HepG2 (cell line): Measurements from ENCODE around the gene SERP1. TPM values are rescaled to one million over a fixed set of nuclear protein-coding genes. Genes with fewer than 3 reads are reported as not detected.

Experiments
- ATAC-seq: fragments of 200-7000 bp; cut with Tn5 transposase; 3 replicates; pipeline ENCODE4 v1.9.1; 2020; ENCODE audit warnings: mild to moderate bottlenecking, moderate library complexity
- BruUV-seq: library from RNA; stranded (reverse); fragments of 400-500 nt; replicated peaks from 2 replicates; lab custom pipeline; 2021; lab: Mats Ljungman, UMichigan
- CTCF ChIA-PET: fragments of 300-600 bp; formaldehyde crosslinking; extraction: SDS; loops from one replicate; lab custom pipeline; 2021; ENCODE audit warnings: low total read pairs, inconsistent platforms, low intra/inter-chr PET ratio; lab: Yijun Ruan, JAX
- POLR2A ChIA-PET: fragments of 350-600 bp; sonication (Branson Sonifier 250); formaldehyde crosslinking; loops from one replicate; lab custom pipeline; 2020; ENCODE audit warnings: antibody characterized with exemption, inconsistent platforms; lab: Yijun Ruan, JAX
- DNase-seq: peaks from one replicate; pipeline ENCODE4 v3.0.0-alpha.2; 2015; ENCODE audit warnings: low spot score
- FAIRE-seq: peaks from 3 replicates; lab custom pipeline; 2011; peaks lifted over from hg19 to GRCh38; lab: Jason Lieb, UNC
- H2AFZ ChIP-seq: one replicate; pipeline ENCODE4 v1.6.1; 2011; ENCODE audit warnings: low read length, inconsistent platforms
- H3K27ac ChIP-seq: fragments of 300-600 bp; 3 replicates; pipeline ENCODE4 v1.8.0; 2011; ENCODE audit warnings: mixed run types, mild to moderate bottlenecking, mixed read lengths, low read length, inconsistent platforms; ENCODE audit not compliant: insufficient read depth; ENCODE audit errors: extremely low read length
- H3K27me3 ChIP-seq, 2 experiments: fragments of 200-600 bp in 1 of 2; 2 replicates in 1 of 2; 3 replicates in 1 of 2; pipeline versions ENCODE4 v1.6.0 to v1.8.0; 2011; ENCODE audit warnings: low read length in 2 of 2, mild to moderate bottlenecking in 2 of 2, moderate library complexity in 2 of 2, inconsistent platforms in 1 of 2; ENCODE audit not compliant: insufficient read depth in 2 of 2, control insufficient read depth in 1 of 2
- H3K36me3 ChIP-seq, 2 experiments: fragments of 200-600 bp in 1 of 2; replicated peaks in 1 of 2; 2 replicates in 1 of 2; 3 replicates in 1 of 2; pipeline versions ENCODE4 v1.5.1 to v1.8.0; 2011; ENCODE audit warnings: low read length in 2 of 2, inconsistent platforms in 1 of 2; ENCODE audit not compliant: insufficient read depth in 2 of 2, control insufficient read depth in 1 of 2
- H3K4me1 ChIP-seq: 2 replicates; pipeline ENCODE4 v1.5.1; 2012; ENCODE audit warnings: low read length, inconsistent platforms; ENCODE audit not compliant: insufficient read depth
- H3K4me2 ChIP-seq: 2 replicates; pipeline ENCODE4 v1.6.0; 2011; ENCODE audit warnings: low read depth, low read length, inconsistent platforms
- H3K4me3 ChIP-seq, 3 experiments: fragments of 200-600 bp in 1 of 3; sonication (generic), shearing (Covaris generic) in 1 of 3; replicated peaks in 1 of 3; 2 replicates each; pipeline ENCODE4 v1.5.1; 2011 to 2016; ENCODE audit warnings: low read length in 3 of 3, inconsistent platforms in 2 of 3, low read depth in 2 of 3, mild to moderate bottlenecking in 2 of 3, control low read depth in 1 of 3, mixed read lengths in 1 of 3; ENCODE audit not compliant: insufficient read depth in 1 of 3
- H3K79me2 ChIP-seq: one replicate; pipeline ENCODE4 v1.6.1; 2011; ENCODE audit warnings: low read length, inconsistent platforms; ENCODE audit not compliant: insufficient read depth
- H3K9ac ChIP-seq: 2 replicates; pipeline ENCODE4 v1.6.0; 2011; ENCODE audit warnings: mild to moderate bottlenecking, low read depth, low read length, inconsistent platforms; ENCODE audit not compliant: insufficient read depth
- H3K9me3 ChIP-seq: 2 replicates; pipeline ENCODE4 v1.5.1; 2012; ENCODE audit warnings: mild to moderate bottlenecking, low read length
- H4K20me1 ChIP-seq: 2 replicates; pipeline ENCODE4 v1.6.0; 2011; ENCODE audit warnings: inconsistent platforms, mild to moderate bottlenecking, low read length, moderate library complexity; ENCODE audit not compliant: insufficient read depth
- CEBPB ChIP-seq: IDR thresholded peaks from 2 replicates; pipeline ENCODE4 v1.6.1; 2011; ENCODE audit warnings: low read depth, low read length, improper control_type of control experiment, borderline replicate concordance
- DR1 ChIP-seq: sonication (generic); formaldehyde crosslinking; IDR thresholded peaks from 2 replicates; pipeline ENCODE4 v1.8.0; 2021; ENCODE audit warnings: mild to moderate bottlenecking, missing genetic modification reagents, inconsistent platforms
- GATA4 ChIP-seq: sonication (generic); IDR thresholded peaks from 2 replicates; pipeline ENCODE4 v1.6.1; 2016; ENCODE audit warnings: antibody characterized with exemption, low read depth, borderline replicate concordance
- JUND ChIP-seq: sonication (generic); formaldehyde crosslinking; IDR thresholded peaks from 2 replicates; pipeline ENCODE4 v1.8.0; 2022; ENCODE audit warnings: mild to moderate bottlenecking, missing genetic modification reagents
- NFYC ChIP-seq: IDR thresholded peaks from 2 replicates; pipeline ENCODE4 v1.6.1; 2016; ENCODE audit warnings: missing genetic modification reagents, missing compliant biosample characterization
- SETDB1 ChIP-seq: sonication (generic); formaldehyde crosslinking; IDR thresholded peaks from 2 replicates; pipeline ENCODE4 v1.5.1; 2020; ENCODE audit warnings: missing genetic modification reagents, mild to moderate bottlenecking, borderline replicate concordance
- SNAI1 ChIP-seq: sonication (generic); formaldehyde crosslinking; IDR thresholded peaks from 2 replicates; pipeline ENCODE4 v1.5.0; 2020; ENCODE audit warnings: mild to moderate bottlenecking, missing genetic modification reagents, borderline replicate concordance
- TBX2 ChIP-seq: sonication (generic); formaldehyde crosslinking; IDR thresholded peaks from 2 replicates; pipeline ENCODE4 v1.5.0; 2020; ENCODE audit warnings: missing genetic modification reagents, mild to moderate bottlenecking, borderline replicate concordance
- ZNF225 ChIP-seq: sonication (generic); formaldehyde crosslinking; IDR thresholded peaks from 2 replicates; pipeline ENCODE4 v1.4.0; 2020; ENCODE audit warnings: mild to moderate bottlenecking, missing genetic modification reagents
- WGBS: methylation state at CpG from one replicate; pipeline ENCODE4 v1.1.6; 2017; ENCODE audit warnings: low lambda C conversion rate; 5-methylcytosine and 5-hydroxymethylcytosine counted together
- in situ Hi-C: cut with HindIII; loops from 2 replicates; pipeline ENCODE4 v1.10.0; 2017; ENCODE audit warnings: low pct_unique_long_range_greater_than_20kb; ENCODE audit not compliant: extremely low pct_ligation_motif_present
- intact Hi-C: fragments of 100-400 bp; cut with micrococcal nuclease; formaldehyde crosslinking; loops from one replicate; pipeline ENCODE4 v1.10.0; 2022; ENCODE audit not compliant: unreplicated experiment
- polyA plus RNA-seq, 8 experiments: library from polyadenylated mRNA; depleted of rRNA in 3 of 8; stranded (reverse) in 7 of 8; unstranded in 1 of 8; fragments of >200 nt; fragmentation: Illumina TruSeq in 4 of 8; extraction: Trizol in 4 of 8; gene quantifications; 2 replicates each; pipeline versions ENCODE4 v1.2.1 to v1.2.3, GENCODE V29; 2011 to 2016; ENCODE audit warnings: low read depth in 4 of 8, missing spikeins in 1 of 8, mixed read lengths in 1 of 8; ENCODE audit not compliant: insufficient read depth in 1 of 8
- total RNA-seq, 5 experiments: library from RNA; depleted of rRNA; stranded (reverse); fragments of >200 nt; fragmentation: Illumina TruSeq; extraction: Trizol; gene quantifications; 2 replicates each; pipeline ENCODE4 v1.2.3, GENCODE V29; 2016; ENCODE audit warnings: low read depth in 1 of 5
- TF ChIP-seq, protein P1 (sequence below): sonication (generic); formaldehyde crosslinking; IDR thresholded peaks from 2 replicates; pipeline ENCODE4 v1.5.0; 2020; ENCODE audit warnings: mild to moderate bottlenecking, missing genetic modification reagents, moderate library complexity
- TF ChIP-seq, protein P2 (sequence below): sonication (generic); formaldehyde crosslinking; IDR thresholded peaks from 2 replicates; pipeline ENCODE4 v1.4.0; 2020; ENCODE audit warnings: missing genetic modification reagents, borderline replicate concordance

Gene SERP1
- total and polyA plus RNA-seq, 2 of the 13 experiments (the other 11 are each of a cell fraction or from before 2014, with no cell fraction given): 61.2 to 95.0 TPM

DNA sequence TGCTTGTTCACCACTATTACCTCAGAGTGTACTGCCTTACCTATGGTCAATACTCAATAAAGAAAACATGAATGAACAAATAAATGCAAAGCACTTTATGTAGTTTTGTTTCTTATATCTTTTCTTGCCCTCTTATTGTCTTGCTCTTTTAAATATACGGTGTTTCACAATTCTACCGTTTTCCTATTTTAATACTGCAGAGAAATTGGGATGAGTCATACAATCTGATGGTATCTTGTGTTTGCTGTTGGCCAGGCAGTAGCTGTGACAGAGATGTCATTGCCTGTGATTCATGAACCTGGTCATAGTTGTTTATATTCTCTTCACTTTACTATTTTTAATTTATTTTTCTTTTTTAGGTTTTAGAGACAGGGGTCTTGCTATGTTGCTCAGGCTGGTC is 48.3 kb downstream of the SERP1 start:
- no peak overlapping the region for H3K27ac ChIP-seq
- FAIRE-seq (no peak), ATAC-seq (no peak), DNase-seq (no peak)
- H3K36me3 ChIP-seq: no peaks in the 10 kb centered on the region
- no peaks in the 10 kb centered on the region for H3K79me2 ChIP-seq
- BruUV-seq: no TSS peak
- POLR2A ChIA-PET: no interaction called here
- H3K9me3 ChIP-seq: peaks cover 12% of the 10 kb centered on the region
- intact Hi-C loops: loop anchor here (5.0 kb wide), 1 partner anchor 196 kb away; no protein-coding TSS in a partner anchor
- no peak overlapping the region for H3K4me3 ChIP-seq
- H3K9ac ChIP-seq: no peak overlapping the region
- CTCF ChIA-PET: no interaction called here
- peaks cover 0 to 1% of the 10 kb centered on the region in 2 experiments; a peak in 1 of 5 replicates for H3K27me3 ChIP-seq
- no peak overlapping the region for H2AFZ ChIP-seq
- H3K4me2 ChIP-seq: no peak overlapping the region
- TF ChIP-seq CEBPB (no peak), TBX2 (CRISPR knock-in tag) (no peak), SNAI1 (CRISPR knock-in tag) (no peak), JUND (CRISPR knock-in tag) (no peak), SETDB1 (CRISPR knock-in tag) (no peak), ZNF225 (CRISPR knock-in tag) (no peak)
- TF ChIP-seq, all 625 proteins: peak for 0
- Histone ChIP-seq H3K4me1 (no peaks in the 10 kb centered on the region), H4K20me1 (no peaks in the 10 kb centered on the region)
- in situ Hi-C loops: loop anchor here (5.0 kb wide), 2 partner anchors 211 to 271 kb away; no protein-coding TSS in a partner anchor
- WGBS: 0% methylated on average over 2 of the region's 2 CpGs

DNA sequence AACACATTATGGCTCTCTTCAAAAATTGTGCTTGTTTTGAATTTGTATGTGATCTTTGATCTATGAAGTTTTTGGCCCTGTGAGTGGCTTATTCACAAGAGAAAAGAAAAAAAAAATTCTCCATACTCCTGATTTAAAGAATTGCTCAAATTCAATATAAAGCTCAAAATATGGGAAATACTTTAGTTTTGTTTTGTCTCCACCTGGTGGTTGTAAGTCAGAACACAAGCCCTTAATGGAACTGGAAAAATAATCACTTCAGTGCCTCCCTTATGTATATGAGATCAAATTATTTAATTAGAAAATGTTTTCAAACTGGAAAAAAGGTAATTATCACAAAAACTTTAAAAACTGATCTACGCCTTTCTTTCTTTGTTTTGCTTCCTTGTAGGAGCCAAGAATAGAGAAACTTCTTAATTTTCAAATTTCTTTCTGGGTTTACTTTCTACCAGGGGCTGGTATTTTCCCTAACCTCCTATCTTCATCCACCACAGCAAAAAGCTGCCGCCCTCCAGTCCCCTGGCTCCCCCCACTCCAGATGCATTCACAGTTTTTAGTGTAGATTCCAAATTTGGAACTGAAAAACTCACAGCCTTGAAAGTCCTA is 50.6 kb downstream of the SERP1 start:
- no peak overlapping the region for H3K4me3 ChIP-seq
- ATAC-seq (no peak), DNase-seq (peak; percentile 32), FAIRE-seq (peak; percentile 76)
- intact Hi-C loops: loop anchor here (1.0 to 5.0 kb wide), 6 partner anchors 81 to 268 kb away; no protein-coding TSS in a partner anchor
- in situ Hi-C loops: loop anchor here (5.0 kb wide), 2 partner anchors 208 to 268 kb away; no protein-coding TSS in a partner anchor
- H3K27ac ChIP-seq: no peak overlapping the region
- H3K9me3 ChIP-seq: peaks cover 4% of the 10 kb centered on the region
- H3K4me2 ChIP-seq: no peak overlapping the region
- no peaks in the 10 kb centered on the region for H3K4me1 ChIP-seq
- H3K36me3 ChIP-seq: no peaks in the 10 kb centered on the region
- peaks cover 0 to 1% of the 10 kb centered on the region in 2 experiments; a peak in 1 of 5 replicates for H3K27me3 ChIP-seq
- BruUV-seq: no TSS peak
- no peaks in the 10 kb centered on the region for H3K79me2 ChIP-seq
- WGBS: 3% methylated on average over 2 of the region's 2 CpGs
- H2AFZ ChIP-seq: no peak overlapping the region
- ChIA-PET CTCF (interaction anchor here (1.0 to 4.1 kb wide), 6 partner anchors 86 to 268 kb away, joined by 3 to 44 read pairs (median 4); no protein-coding TSS in a partner anchor), POLR2A (no interaction called here)
- H4K20me1 ChIP-seq: no peaks in the 10 kb centered on the region
- no peak overlapping the region for H3K9ac ChIP-seq
- TF ChIP-seq, protein P1, sequence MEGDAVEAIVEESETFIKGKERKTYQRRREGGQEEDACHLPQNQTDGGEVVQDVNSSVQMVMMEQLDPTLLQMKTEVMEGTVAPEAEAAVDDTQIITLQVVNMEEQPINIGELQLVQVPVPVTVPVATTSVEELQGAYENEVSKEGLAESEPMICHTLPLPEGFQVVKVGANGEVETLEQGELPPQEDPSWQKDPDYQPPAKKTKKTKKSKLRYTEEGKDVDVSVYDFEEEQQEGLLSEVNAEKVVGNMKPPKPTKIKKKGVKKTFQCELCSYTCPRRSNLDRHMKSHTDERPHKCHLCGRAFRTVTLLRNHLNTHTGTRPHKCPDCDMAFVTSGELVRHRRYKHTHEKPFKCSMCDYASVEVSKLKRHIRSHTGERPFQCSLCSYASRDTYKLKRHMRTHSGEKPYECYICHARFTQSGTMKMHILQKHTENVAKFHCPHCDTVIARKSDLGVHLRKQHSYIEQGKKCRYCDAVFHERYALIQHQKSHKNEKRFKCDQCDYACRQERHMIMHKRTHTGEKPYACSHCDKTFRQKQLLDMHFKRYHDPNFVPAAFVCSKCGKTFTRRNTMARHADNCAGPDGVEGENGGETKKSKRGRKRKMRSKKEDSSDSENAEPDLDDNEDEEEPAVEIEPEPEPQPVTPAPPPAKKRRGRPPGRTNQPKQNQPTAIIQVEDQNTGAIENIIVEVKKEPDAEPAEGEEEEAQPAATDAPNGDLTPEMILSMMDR: peak; percentile 69
- TF ChIP-seq, protein P2, sequence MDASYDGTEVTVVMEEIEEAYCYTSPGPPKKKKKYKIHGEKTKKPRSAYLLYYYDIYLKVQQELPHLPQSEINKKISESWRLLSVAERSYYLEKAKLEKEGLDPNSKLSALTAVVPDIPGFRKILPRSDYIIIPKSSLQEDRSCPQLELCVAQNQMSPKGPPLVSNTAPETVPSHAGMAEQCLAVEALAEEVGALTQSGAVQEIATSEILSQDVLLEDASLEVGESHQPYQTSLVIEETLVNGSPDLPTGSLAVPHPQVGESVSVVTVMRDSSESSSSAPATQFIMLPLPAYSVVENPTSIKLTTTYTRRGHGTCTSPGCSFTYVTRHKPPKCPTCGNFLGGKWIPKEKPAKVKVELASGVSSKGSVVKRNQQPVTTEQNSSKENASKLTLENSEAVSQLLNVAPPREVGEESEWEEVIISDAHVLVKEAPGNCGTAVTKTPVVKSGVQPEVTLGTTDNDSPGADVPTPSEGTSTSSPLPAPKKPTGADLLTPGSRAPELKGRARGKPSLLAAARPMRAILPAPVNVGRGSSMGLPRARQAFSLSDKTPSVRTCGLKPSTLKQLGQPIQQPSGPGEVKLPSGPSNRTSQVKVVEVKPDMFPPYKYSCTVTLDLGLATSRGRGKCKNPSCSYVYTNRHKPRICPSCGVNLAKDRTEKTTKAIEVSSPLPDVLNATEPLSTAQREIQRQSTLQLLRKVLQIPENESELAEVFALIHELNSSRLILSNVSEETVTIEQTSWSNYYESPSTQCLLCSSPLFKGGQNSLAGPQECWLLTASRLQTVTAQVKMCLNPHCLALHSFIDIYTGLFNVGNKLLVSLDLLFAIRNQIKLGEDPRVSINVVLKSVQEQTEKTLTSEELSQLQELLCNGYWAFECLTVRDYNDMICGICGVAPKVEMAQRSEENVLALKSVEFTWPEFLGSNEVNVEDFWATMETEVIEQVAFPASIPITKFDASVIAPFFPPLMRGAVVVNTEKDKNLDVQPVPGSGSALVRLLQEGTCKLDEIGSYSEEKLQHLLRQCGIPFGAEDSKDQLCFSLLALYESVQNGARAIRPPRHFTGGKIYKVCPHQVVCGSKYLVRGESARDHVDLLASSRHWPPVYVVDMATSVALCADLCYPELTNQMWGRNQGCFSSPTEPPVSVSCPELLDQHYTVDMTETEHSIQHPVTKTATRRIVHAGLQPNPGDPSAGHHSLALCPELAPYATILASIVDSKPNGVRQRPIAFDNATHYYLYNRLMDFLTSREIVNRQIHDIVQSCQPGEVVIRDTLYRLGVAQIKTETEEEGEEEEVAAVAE (CRISPR knock-in tag): no peak
- TF ChIP-seq NFYC (CRISPR knock-in tag): no peak
- TF ChIP-seq DR1 (CRISPR knock-in tag): no peak
- no peak for TF ChIP-seq GATA4
